NCI-H2171 treated with DMSO at 0.1 percent for 48 hours (cell line): ENCODE data around the gene DOK3.

Experiments
- DNase-seq: peaks from one replicate; lab custom pipeline; 2025; lab: John Stamatoyannopoulos, UW

The DOK3 gene

GRCh38 chr5:177512736-177513380 is 3.2 kb upstream of the DOK3 start:
- no peak for DNase-seq

GRCh38 chr5:177511796-177512675 is 2.4 kb upstream of the DOK3 start:
- DNase-seq = no peak

- DNase-seq = no peak
These were observed 1.6 kb upstream of the DOK3 start for GRCh38 chr5:177511181-177511580.

GRCh38 chr5:177510567-177511053 is 984 bp upstream of the DOK3 start:
- no peak for DNase-seq

GRCh38 chr5:177509991-177510566 is 453 bp upstream of the DOK3 start:
- no peak for DNase-seq

GRCh38 chr5:177508837-177509236 is 789 bp downstream of the DOK3 start:
- DNase-seq = no peak

- no peak for DNase-seq
These were observed 1.4 kb downstream of the DOK3 start for GRCh38 chr5:177508221-177508611.

GRCh38 chr5:177507596-177508220 is 1.9 kb downstream of the DOK3 start:
- no peak for DNase-seq

- no peak for DNase-seq
These were observed 2.5 kb downstream of the DOK3 start for GRCh38 chr5:177507165-177507564.

GRCh38 chr5:177505075-177505474 is 4.6 kb downstream of the DOK3 start:
- DNase-seq = no peak

GRCh38 chr5:177504086-177505056 is 5.3 kb downstream of the DOK3 start:
- DNase-seq = no peak

GRCh38 chr5:177503351-177504085 is 6.1 kb downstream of the DOK3 start:
- DNase-seq = no peak

- DNase-seq = no peak
These were observed 6.7 kb downstream of the DOK3 start for GRCh38 chr5:177502886-177503285.

- DNase-seq = no peak
These were observed 7.5 kb downstream of the DOK3 start for GRCh38 chr5:177501874-177502678.

- DNase-seq = peak; percentile 53
These were observed 8.7 kb downstream of the DOK3 start for GRCh38 chr5:177500685-177501522.

GRCh38 chr5:177499842-177500241 is 9.8 kb downstream of the DOK3 start:
- no peak for DNase-seq

- no peak for DNase-seq
These were observed 11.4 kb downstream of the DOK3 start for GRCh38 chr5:177498013-177498787.
